GM23248 (cell line): ENCODE data around the gene SLC16A11.

Experiments used
- EZH2 ChIP-seq: fragments of 200-600 bp; sonication (generic); IDR thresholded peaks from 2 replicates; pipeline ENCODE4 v1.6.1; 2018; ENCODE audit warnings: antibody characterized with exemption, mild to moderate bottlenecking; ENCODE audit not compliant: insufficient read depth, poor library complexity, severe bottlenecking
- EZH2phosphoT487 ChIP-seq: fragments of 200-600 bp; sonication (generic); IDR thresholded peaks from 2 replicates; pipeline ENCODE4 v1.6.1; 2018; ENCODE audit warnings: antibody characterized with exemption, moderate library complexity, mild to moderate bottlenecking, low read depth; ENCODE audit not compliant: insufficient read depth

DNA sequence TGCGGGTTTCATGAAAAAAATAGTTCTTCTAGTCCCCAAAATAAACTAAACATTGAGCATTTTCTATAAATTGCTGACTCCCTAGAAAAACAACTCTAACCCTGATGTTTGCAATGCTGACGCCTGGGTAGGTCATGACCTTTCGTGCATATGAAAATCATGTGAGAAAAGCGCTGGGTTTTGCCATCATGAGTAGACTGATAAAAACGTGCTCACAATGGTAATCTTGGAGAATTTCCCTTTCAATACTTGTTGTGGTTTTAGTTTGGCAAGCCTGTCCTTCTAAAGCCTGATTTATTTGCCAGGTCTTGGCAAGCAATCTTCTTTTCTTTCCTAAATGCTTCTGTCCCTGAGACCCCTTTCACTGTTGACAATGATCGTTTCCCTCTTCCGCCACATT is 40.2 kb upstream of the SLC16A11 start:
- no peak for TF ChIP-seq EZH2phosphoT487
- no peak for TF ChIP-seq EZH2
